ENCODE data around the gene KIFC3.
"Not testable (repeated sequence)": the region's sequence is repeated elsewhere in the genome, so short reads cannot be mapped to it uniquely, and the experiment has no call there.

The KIFC3 gene

DNA sequence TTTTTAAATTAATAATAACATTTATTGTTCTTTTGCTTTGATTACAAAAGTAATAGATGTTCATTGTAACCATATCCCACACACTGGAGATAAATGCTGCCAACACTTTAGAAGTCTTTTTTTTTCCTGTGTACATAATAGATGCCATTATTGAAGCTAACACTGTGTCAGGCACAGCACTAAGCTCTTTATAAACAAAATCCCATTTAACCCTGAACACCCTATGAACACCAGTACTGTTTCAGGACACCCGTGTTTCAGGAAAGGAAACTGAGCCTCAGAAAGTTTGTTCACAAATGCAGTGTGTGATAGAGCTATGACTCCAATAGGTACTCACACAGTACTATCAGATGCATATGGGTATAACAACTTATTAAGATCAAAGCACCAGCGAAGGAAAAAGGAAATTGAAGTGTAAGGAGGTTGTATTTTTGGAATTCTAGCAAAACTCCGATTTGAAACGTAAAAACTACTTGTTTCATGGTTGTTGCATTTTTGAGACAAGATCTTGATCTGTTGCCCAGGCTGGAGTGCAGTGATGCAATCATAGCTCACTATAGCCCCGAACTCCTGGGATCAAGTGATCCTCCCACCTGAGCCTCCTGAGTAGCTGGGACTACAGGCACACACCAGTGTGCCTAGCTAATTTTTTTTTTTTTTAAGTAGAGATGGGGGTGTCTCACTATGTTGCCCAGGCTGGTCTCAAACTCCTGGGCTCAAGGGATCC lies 2.0 kb upstream of the KIFC3 start:
- no peak for DNase-seq (ENCODE audit: low read depth)

DNA sequence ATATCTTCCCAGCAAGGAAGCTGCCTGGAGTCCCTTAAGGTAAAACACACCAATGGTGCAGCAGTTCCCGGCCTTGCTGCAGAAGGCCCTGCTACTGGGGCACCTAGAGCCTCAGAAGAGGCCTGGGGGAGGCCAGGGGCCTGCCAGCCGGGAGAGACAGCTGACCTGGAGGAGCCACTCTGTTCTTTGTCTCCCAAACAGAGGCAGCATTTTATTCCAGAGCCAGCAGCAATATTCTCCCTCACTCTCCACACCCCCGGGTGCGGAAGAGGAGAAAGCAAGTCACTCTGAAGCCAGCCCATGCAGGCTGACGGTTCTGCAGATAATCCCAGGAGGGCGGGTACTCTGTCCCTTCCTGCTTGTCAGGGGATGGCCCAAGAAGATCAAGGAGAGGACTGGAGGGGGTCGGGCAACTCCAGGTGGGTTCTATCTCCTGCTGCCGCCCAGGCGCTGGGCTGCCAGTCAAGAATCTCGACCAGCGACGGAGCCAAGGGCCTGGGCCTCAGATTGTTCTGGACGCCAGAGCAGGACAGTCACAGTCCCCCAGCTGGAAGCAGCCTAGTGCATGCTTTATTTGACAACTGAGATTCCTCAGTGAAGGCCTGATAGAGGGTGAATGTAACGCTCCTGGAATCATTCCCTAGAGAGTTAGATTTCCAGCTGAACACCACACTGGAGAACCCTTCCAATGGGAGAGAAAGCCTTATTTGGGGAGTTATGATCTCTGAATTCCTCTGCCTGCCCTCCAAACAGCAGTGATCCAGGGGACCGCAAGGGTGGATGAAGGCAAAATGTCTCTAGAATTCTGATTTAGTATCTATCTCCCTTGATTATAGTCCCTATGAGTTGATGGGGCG lies 1.1 kb upstream of the KIFC3 start:
- DNase-seq (ENCODE audit: low read depth), result no peak

DNA sequence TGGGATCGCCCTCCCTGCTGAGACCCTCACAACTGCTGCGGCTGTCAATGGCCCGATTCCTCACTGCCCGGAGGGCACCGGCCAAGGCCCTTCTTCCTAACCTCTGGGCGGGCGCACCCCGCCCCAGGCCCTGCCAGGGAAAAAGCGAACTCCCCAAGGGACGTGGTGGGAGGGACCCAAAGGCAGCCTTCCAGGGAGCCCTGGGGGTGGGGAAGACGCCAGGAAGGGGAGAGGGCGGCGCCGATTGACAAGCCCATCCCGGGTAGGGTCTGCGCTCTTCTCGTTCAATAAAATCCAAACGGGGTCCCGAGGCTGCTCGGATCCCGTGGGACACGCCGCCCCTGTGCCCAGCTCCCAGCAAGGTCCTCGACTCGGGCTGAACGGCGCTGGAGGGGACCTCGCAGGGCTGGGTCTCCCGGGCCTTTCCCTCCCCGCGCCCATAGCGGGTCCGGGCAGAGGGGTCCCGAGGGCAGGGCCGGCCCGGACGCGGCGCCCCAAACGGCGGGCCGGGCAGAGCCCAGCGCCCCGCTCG lies 416 bp downstream of the KIFC3 start:
- no peak for DNase-seq (ENCODE audit: low read depth)

DNA sequence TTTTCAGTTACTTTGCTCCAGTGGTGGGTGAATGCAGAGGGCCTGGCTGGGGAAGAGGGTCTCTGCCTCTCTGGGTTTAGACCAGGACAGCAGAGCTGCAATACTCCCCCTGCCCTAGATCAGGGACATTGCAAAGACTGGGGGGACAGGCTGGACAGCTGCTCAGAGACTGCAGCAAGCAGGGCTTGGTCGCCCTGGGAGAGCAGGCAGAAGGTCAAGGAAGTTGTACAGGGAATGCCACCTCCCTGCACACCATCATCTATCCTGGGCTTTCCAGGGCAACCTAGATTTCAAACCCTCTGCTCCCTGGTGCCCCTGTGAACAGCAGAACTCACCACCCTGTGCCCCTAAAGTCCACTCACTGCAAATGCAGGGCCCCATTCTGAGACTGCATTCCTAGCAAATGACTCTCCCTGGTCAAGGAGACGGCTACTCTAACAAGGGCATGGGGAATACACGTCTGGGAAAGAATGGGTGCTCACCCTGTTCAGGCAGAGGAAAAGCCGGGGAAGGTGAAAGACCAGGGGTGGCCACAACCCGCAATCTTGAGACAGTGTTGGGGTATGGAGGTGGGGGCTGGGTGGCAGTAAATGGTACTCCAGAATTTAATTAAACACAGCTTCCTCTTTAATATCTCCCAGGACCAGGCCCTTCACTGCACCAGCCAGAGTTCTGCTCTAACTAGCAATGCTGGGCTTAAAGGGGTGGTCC lies 1.0 kb downstream of the KIFC3 start:
- peak; percentile 78 for DNase-seq (ENCODE audit: low read depth)

DNA sequence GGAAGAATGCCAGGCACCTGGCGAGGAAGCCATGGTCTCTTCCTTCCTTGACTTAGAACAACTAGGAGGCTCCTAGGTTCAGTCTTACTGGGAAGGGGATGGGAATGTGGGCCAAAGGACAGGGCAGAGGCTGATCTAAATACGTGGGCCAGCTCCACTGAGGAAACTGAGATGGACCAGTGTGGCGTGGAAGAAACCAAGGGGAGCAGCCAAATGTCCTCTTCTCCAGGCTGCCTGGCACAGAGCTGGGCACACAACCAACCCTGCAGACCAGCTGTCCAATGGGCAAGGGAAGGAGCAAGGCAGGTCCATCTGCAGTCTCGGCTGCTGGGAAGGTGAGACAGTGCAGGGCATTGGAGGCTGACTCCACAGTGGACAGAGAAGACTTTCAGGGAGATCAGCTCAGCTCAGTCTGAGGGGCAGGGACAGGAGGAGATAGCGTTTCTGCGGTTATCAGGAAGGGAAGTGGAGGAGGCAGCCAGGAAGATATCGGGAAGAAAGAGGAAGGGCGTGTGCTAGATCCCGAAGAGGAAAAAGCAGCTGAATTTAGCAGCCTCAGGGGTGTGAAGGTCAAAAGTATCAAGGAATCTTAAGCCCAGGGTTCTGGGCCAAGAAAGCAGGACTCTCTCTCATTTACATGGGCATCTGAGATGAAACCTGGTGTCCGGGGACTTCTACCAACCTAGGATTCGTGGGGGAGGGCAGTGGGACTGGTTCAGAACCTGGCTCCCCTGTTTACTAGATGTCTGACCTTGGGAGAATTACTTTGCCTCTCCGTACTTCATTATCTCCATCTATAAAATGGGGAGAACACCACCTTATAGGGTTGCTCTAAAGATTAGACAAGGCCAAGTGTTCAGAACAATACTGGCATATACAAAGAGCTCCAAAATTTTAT lies 1.8 kb downstream of the KIFC3 start:
- DNase-seq (ENCODE audit: low read depth), result peak; percentile 52

DNA sequence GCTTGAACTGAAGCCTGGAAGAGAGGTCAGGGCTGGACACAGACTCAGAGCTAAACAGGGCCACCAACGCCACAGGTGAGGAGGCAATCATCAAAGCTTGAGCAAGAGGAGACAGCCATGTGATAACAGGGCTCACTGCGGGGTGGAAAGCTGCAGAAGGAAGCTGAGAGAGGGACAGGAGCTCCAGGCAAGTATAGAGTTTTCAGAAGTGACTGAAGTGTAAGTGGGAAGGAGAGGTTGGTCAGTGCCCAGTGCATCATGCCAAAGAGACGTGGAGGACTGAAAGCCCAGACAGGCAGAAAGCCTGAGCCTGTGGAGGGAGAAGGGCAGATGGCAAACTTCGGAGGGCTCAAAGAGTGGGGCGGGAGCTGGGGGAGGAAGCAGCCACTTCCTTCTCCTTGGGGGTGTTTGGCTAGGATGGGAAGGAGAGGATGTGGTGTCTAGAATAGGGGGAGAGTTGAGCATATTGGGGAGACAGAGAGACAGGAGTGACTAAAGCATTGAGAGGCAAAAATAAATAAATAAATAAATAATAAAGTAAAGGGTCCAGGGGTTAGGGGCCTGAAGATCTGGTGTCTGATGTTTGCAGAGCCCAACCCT lies 2.6 kb downstream of the KIFC3 start:
- DNase-seq (ENCODE audit: low read depth), result no peak

DNA sequence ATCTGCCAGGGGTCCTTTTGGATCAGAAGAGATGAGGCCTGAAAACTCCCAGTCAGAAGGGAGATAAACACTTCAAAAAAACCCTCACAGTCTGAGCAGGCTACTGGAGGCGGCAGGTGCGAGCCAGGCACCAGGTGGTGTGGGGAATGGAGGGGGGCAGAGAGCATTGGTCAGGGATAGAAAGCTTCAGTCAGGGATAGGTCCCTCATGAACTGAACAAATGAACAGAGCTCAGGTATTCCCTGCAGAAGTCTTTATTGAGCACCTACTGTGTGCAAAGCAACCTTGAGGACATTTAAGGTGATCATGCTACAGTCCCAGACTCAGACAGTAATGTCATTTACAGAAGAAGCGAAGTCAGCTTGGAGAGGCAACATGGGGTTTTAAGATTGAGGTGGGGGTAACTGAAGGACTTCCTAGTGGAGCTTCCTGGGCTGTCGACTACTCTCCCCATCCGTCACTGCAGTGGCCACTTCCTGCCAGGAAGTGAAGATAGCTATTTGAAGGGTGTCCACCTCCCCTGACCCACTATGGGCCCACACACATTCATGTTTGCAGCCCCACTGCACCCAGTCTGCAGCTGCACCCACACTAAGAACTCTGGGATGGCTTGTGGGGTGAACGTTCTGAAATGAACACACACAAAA lies 3.2 kb downstream of the KIFC3 start:
- DNase-seq (ENCODE audit: low read depth), result no peak

DNA sequence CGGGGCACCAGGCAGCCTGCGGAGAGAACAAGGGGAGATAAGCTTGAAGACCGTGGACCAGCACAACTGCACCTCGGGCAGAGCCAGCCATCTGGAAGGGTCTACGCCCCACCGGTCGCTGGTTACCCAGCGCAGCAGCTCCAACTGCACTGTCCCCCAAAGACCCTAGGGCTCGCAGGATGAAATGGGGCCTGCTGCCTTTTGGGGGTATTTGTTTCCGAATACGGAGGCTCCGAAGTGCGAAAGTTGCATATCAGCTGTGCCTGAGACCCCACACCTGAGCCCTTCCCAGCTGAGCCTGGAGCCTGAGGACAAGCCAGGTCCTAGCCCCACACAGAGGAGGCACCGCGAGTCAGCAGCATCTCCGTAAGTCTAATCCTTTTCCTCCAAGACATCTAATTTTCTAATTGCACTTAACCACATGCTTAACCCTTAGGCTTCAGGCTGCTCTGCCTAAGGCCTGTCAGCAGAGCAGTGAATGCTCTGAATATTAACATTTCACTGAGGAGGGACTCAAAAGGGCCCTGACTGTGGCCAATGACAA lies 4.0 kb downstream of the KIFC3 start:
- DNase-seq (ENCODE audit: low read depth), result no peak

DNA sequence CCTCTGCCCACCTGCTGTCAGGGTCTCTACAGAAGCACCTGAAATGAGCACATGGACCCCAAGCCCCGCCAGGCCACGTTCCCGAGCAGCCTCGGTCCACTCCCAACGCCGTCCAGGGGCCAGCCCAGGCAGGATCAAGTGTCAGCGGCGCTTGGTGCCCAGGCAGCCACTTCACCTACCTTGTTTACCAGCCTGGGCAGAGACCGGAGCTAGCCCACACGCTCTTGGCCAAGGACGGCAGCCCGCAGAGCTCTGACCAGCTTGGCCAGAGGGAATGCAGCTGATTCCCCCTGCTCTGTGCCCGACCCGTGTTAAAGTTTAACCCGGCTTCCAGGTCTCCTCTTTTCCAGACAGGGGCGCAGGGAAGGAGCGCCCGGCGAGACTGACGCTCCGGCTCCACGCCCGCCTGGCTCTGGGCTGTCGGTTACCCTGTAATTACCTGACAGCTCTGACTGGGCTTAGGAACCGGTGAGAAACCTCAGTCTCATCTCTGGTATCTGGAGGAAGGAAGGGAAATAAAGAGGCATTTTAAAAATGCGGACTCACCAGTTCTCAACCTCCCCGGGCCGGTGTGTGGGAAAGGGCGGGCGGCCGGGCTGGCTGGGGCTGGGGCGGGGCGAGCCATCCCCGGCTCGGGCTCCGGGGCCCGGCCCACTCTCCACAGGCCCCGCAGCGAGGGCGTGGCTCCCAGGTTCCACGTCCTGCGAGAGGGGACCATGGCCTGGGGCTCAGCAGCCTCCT lies 4.6 kb downstream of the KIFC3 start:
- DNase-seq (ENCODE audit: low read depth), result peak; percentile 55

DNA sequence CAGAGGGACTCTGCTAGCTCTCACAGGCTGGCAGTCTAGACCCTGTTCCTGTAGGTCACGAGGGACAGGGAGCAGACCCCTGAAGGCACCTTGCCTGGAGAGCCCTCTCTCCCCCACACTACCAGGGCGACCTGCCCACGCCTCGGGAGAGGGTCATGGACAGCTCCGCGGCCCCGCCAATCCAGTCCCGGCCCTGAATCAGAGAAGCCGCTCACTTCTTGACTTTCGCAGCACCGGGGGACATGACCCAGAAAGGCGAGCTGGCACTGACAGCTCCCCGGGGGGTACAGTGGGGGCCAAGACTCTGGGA lies 5.1 kb downstream of the KIFC3 start:
- no peak for DNase-seq (ENCODE audit: low read depth)

DNA sequence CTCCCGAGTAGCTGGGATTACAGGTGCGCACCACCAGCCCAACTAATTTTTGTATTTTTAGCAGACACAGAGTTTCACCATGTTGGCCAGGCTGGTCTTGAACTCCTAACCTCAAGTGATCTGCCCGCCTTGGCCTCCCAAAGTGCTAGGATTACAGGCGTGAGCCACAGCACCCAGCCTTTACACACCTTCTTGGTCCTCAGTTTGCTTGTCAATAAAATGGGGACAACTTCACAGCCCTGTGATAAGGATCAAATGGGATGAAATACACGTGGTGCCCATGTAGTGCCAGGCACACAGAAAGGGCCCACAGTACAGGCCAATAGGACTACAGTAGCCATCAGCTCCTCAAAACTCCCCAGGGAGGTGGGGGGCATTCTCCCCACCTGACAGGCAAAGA lies 6.3 kb downstream of the KIFC3 start:
- not testable (repeated sequence) for DNase-seq (ENCODE audit: low read depth)

DNA sequence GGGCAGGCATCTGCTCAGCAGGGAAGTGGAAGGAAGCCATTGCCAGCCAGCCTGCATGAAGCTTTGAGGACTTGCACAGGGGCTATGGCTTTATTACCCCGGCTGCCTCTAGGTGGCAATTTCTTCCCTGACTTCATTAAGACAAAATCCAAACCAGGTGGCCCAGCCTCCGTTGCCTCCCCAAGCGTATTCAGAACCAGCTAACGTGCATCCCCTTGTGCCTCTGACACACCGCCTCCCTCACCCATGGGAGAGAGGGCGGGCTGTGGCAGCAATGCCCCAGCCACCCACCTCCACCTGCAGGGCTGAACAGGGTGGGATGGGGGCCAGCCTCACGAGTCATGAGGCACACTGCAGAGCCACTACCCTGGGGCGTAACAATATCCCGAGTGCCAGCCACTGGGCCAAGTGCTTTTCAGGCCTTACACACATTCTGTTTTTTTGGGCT lies 6.8 kb downstream of the KIFC3 start:
- peak; percentile 38 for DNase-seq (ENCODE audit: low read depth)

DNA sequence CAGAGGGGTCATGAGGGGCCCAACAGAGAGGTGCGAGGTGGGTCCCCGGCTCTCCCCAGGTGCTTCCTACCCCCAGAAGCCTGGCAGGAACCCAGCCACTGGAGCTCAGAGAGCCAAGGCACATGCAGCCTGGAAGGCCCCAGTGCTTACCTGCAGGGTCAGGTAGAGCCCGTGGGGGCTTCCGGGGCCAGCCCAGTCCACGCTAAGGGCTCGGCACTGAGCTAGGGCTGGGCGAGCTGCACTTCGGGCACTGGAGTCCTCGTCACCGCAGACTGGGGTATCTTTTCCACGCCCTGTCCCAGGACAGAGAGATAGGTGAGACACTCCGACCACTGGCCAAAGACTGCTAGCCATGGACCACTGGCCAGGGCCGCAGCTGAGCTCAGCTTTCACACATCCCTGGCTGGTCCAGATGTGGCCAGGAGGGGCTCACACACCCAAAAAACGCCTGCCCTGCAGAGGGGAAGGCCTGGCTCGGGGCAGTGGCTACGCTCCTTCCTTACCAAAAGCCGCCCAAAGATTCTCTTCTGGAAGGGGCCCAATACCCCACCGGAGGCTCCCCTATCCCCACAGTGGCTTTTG lies 7.4 kb downstream of the KIFC3 start:
- DNase-seq (ENCODE audit: low read depth), result no peak

DNA sequence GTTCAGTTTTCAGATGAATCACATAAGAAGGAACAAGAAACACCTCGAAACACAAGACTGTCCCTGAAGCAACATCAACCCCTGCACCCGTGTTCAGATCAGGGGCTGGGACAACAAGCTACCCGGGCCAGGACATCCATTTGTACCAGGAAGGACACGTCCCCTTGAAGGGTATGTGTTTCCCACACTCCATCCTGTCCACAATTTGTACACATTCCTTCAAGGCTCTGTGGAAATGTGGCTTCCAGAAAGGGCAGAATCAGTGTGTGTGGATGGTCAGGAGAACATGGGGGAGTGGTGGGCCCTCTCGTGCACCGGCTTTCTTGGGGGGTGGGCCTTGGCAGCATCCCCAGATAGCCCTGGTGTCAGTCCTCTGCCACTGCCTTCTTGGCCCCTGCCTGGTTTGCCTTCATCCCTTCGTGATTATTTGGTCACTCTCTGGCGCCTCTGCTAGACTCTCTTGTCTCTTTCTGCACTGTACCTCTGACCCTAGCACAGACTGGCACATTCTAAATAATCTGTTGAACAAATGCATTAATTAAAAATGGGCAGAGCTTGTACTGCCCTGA lies 10.3 kb downstream of the KIFC3 start:
- DNase-seq (ENCODE audit: low read depth), result no peak

DNA sequence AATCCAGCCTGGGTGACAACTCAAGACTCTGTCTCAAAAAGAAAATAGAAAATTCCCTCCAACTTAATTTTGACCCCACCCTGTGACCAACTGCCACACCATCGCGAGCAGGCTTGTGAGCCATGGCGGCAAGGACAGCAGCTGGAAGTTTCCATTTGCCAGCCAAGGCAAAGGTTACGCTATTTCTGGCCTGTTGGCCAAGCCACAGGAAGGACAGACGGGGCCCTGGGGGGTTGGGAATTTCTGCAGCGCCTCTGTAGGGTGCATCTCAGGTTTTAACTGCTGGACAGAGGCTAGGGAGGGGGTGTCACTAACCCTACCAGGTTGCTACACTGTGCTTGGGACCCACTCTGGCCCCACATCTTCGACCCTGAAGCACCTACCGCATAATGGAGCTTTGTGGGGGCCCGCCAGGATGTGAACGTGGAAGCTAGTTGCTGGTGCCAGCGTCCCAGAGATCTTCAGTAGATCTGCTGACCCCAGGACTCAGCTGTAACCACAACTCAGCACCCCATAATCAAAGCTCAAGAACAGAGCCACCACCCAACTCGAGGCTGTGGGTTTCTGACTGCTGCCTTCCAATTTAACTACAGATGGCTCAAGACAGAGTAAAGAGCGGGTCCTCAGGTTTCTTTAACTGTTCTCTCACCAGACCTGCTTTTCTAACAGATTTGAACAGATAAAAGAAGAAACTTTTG lies 10.9 kb downstream of the KIFC3 start:
- DNase-seq (ENCODE audit: low read depth), result no peak

DNA sequence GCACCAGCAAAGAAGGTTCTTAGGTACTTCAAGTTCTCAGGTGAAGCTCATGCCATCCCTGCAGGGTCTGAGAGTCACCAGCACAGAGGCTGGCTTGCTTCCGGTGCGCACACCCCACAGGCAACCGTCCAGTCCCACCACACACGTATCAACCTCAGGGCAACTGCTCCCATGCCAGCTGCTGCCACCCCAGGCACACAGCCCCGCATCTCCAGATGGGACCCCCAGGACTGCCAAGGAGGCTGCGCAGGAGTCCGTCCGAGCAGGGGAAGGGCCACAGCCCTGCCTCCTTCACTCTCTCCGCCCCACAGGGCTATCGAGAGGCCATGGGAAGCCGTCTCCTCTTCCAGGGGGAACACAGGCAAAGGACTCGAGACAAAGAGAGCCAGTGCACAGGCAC lies 13.3 kb downstream of the KIFC3 start:
- no peak for DNase-seq (ENCODE audit: low read depth)

DNA sequence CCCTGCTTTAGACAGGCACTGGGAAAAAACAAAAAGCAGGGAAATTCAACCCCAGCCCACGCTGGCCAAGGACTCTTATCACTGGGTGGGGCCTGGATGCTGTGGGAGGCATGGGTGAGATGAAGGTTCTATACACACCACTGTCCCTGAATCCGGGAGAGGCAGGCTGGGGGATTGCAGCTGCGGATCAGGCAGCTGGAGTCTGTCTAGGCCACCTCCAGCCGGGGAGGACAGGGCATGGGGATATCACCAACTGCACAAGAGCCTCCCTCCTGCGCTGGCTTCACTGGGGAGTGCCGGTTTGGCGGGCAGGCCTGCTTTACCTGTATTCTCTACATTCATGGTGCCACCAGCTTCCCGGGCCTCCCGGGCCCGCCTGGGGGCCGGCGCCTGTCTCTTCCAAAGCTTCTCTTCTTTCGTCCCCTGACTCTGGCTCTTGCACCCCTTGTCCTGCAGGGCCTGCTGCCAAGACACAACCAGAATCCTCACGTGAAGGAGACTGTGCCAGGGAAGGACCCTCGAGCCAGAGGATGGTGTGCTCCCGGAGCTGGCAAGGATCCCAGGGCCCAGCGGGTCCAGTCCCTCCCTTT lies 13.9 kb downstream of the KIFC3 start:
- DNase-seq (ENCODE audit: low read depth), result no peak

DNA sequence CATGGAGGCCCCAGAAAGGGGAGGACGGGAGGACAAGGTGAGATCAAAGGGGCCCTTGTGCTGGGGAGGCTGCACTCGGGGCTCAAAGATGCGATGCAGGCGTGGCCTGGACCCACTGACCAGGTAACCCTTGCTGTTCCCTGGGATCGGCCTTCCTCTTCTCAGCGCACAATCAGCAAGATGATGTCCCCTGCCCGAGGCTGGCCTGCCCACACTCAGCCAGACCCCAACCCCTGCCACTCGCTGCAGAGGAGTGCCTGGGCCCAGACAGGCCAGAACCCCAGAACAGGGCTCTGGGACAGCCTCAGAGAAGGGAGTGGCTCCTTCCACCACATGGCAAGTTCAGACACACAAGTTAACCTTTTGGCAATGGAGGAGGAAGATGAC lies 14.8 kb downstream of the KIFC3 start:
- DNase-seq (ENCODE audit: low read depth), result no peak
